Stimulated activated CD4-positive, alpha-beta T cell treated with anti-CD3 and anti-CD28 coated beads, Interleukin-2, amount 100 ng/mL, for 4 hours (primary cell): ENCODE results near the gene MAPK12.

Experiments
- DNase-seq: peaks from one replicate; pipeline ENCODE4 v3.0.0-alpha.2; 2020; ENCODE audit warnings: low read depth

MAPK12 gene

DNA sequence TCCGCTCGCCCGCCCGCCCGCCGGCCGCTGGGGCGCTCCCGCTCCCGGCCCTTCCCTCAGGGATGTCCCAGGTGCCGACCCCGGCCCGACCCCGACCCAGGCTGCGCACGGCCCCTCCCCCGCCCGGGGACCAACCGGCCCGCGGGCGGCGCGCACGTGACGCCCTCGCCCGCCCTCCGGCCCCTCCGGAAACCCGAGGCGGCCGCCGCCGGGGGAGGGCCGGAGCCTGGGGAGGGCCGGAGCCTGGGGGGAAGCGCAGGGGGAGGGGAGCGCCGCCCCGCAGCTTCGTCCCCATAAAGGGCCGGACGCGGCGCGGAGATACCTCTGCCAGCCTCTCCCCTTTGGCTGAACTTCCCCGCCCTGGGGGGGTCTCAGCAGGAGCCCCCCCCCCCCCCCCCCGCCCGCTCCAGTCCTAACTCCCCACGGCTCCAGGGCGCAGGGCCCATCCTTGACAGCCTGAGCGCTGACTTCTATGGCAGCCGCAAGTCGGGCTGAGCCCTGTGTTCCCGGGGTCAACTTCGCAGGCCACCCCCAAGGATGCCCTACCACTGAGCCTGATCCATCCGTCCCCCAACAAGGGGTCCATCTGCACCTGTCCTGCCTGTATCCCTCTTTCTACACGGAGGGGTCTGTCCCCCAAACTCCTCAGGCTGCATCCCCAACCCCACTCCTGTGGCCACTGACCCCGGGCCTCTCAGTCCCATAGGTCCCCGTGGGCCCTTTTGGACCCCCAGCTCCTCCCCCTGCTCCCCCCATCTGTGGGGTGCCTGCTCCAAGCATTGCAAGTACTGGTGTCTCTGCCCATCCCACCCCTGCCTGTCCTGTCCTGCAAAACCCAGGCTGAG, at the start of gene MAPK12:
TSS of gene MAPK12 (minus strand) at position 69 of the 845 bp plus-strand sequence. CDS start 174 bp downstream, outside the sequence.
- DNase-seq, result no peak

DNA sequence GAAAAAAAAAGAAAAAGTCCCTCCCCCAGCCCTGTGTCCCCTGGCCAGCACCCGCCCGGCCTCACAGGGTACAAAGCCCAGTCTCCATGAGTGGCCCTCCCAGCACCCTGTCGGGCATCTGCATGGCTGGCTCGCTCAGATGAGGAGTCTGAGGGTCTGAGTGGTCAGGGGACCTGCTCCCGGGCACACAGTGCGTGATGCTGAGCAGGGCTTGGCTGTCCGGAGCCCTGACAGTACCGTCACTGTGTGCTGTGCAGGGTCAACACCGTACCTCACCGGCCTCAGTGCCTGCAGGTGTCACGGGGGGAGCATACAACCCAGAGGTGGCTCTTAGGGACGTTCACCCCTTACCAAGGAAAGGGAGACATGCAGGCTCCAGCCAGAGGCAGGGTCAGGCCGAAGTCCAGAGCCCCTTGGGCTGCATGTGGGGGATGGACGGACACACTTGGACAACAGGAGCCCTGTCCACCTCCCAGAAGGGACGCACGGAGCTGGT, 49.5 kb upstream of the MAPK12 start:
- no peak for DNase-seq

DNA sequence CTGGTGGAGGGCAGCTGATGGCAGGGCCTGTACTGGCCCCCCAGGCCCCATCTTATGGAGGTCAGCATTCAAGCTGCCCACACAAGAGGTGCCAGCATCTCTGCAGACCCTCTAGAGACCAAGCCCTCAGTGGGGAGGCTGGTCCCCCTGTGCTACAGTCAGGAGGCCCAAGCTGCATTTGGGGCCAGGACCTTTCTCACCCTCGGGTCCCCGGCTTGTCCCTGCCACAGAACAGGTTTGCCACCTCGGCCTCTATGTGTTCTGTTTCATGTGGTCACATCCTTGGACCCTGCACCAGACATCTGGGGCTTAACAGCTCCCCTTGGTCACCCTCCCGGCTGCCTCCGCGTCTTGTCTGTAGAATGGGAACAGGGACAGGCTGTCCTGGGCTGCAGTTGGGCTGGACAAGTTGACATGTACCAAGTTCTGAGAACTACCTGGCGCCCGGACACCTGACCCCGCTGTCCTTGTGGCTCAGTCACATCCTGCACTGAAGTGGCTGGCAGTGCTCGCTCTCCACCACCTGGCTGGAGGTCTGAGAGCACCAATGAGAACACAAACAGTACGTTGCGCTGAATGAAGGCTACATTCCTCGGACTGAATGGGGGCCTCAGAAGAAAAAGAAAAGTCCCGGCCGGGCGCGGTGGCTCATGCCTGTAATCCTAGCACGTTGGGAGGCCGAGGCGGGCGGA, 48.7 kb upstream of the MAPK12 start:
- DNase-seq, result no peak

DNA sequence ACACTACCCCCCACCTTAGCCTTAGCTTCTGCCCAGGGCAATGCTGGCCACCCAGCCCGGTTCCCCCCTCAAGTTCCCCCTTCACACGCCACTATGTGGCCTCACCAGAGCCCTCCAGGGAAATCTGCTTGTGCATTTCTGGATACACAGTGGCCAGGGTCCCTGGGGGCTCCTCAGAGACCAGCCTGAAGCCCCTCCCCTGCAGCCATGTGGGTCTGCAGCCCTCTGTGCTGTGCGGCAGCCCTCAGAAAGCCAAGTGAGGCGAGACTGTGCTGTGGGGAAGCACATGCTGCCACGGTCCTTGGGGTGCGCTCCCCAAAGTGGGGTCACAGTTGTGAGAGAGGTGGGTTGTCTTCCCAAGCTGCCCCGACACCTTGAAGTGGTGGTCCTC, 48.1 kb upstream of the MAPK12 start:
- no peak for DNase-seq

DNA sequence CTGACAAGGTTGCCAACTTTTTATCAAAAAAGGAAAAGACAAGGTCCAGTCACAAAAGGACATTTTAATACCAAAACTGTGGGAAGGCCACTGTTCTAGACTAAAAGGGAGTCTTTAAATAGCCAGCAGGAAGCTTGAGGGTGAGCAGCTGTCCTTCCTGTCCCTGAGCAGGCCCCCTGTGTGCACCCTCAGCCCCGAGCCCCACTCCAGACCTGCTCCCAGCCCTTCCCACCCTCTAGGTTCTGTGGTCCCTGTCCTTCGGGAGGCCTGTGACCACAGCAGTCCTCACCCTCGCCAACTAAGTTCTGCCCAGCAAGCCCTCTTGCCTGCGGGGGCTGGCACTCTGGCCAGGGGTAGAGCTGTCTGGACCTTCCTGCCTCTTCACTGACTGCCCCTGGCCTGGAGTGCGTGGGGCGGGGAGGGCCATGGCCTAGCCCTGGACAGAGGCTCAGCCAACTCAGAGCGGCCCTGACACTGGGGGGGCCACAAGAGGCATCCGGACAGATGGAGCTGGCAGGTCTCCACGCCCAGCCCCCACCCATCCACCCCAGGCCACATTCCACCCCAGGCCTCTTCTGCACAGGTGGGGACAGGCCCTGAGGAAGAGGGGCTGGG, 47.6 kb upstream of the MAPK12 start:
- DNase-seq, result no peak

DNA sequence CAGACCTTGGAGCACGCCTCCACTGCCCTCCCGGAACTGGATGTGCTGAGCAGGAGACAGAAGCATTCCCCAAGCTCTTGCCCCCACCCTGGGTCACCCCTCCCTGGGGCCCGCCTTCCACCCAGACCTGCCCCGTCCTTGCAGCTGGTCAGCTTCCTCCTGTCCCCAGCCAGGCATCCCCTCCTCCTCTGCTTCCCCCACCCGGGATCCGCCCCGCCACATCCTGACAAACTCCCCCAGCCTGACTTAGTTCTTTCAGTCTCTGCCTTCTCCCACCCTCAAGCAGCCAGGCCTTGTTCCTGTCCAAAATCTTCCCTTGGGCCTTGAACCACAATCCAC, 47.1 kb upstream of the MAPK12 start:
- DNase-seq, result no peak

DNA sequence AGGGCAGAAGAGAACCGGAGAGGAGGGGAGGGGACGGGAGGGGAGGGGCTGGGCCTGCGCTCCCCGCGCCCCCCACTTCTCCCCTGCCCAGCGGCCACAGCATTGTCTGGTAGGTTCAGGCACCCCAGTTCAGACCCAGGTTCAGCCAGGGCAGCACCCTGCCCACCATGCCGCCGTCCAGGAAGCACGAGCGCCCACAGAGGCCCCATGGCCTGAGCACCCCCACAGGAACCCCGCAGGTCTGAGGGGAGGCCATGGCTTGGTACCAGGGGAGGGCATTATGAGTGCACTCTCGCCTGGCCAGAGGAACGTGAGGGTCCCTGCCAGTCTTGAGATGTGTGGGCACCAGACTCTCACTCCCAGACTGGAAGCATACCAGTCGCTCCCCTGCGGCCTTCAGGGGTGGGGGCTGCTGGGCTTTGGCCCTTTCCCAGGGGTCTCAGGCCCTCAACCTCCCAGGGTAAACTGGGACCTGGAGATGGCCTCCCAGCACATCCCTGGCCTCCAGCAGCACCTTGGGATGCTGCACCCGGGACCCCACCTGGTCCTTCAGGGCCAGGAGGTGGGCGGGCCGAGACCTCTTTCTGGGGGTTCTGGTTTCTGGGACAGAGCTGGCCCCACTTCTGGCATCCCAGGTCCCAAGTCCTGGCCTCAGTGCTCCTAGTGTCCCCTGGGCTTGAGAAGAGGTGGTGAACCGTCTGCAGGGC, 46.6 kb upstream of the MAPK12 start:
- DNase-seq, result no peak

DNA sequence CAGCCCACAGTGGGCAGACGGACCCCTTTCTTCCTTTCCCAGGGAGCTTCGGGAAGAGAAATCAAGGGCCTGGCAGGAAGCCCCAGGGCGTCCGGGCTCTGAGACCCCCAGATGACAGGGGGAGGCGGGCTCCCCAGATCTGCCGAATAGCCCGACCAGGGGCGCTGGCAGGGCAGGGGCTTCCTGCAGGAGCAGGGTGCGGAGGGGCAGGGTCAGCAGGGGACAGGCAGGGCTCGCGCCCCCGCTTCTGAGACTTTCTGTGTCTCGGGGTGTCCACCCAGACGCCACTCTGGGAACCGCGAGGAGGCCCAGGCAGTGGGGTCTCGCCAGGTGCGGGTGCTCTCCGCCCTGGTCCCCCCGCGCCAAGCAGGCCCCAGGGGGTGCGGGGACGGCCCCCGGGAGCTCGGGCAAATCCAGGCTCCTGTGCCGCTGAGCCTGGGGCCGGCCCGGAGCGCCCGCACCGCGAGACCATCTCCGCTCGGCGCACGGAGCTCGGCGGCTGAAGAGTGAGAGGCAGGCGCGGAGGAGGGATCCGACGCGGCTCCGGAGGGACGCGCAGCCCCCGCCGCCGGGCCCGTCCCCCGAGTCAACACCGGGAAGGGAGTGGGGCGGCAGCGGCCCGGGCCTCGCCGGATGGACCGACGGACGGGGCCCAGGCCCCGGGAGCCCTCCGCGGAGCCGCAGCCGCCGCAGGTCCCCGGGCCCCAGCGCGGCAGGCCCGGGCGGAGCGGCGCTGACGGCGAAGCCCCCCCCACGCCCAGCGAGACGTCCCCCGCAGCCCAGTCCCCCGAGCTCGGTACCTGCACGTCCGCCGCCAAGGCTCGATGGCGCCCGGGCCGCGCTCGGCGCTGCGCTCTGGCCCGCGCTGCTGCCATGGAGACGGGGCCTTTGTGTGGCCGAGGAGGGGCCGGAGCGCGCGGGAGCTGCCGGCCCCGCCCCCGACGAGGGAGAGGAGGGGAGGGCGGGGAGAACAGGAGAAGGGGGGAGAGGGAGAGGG, 45.6 kb upstream of the MAPK12 start, which contains the start of gene PLXNB2:
TSS of gene PLXNB2 (minus strand) at position 894 of the 997 bp plus-strand sequence. CDS start 17,062 bp downstream, outside the sequence.
- no peak for DNase-seq

DNA sequence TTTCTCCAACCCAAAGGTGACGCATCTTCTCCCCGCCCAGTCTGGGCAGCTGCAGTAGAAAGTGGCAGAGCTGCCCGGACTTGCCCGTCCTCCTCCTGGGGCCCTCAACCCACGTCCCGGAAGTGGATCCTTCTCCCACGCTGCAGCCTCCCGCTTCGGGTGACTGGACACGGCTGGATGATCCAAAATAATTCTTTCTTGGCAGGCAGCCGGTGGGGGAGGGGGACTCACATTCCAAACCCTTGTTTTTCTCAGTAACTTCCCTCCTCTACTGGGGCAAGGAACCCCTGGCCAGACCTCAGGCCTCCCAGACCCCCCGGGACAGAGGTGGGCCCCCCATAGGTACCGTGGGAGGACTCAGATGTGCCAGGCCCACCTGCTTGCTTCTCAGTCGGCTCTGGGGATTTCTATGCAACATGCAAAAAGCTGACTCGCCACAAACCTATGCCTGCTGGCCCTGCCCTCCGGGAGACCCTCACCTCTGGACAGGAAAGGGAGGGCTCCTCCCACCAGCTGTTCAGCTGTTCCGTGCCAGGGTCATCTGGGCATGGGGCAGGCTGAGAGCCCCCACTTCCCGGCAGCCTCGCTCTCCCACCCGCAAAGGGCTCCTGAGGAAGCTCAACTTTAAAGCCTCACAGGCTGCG, 44.6 kb upstream of the MAPK12 start:
- DNase-seq, result no peak

DNA sequence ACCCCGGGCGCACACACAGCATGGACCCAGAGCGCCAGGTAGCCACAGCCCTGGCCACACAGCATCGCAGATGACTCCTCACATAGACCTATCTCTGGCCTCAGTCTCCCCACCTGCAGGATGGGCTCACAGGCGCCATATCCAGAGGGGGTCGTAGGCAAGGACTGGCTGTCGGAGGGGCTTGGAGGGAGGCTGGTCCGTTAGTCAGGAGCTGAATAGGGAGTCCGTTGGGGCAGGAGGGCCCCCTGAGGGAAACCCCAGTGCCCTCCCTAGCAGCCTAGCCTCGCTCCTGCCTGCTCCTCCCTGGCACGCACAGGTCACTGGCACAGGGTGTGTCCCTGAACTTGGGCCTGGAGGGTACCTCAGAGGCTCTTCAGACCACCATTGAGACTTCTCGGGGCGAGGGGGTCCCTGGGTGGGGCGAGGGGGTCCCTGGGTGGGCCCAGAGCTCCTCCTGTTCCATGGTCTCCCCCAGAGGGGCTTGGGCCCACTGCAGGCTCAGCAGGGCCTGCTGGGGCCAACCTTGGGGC, 44.0 kb upstream of the MAPK12 start:
- DNase-seq, result no peak

DNA sequence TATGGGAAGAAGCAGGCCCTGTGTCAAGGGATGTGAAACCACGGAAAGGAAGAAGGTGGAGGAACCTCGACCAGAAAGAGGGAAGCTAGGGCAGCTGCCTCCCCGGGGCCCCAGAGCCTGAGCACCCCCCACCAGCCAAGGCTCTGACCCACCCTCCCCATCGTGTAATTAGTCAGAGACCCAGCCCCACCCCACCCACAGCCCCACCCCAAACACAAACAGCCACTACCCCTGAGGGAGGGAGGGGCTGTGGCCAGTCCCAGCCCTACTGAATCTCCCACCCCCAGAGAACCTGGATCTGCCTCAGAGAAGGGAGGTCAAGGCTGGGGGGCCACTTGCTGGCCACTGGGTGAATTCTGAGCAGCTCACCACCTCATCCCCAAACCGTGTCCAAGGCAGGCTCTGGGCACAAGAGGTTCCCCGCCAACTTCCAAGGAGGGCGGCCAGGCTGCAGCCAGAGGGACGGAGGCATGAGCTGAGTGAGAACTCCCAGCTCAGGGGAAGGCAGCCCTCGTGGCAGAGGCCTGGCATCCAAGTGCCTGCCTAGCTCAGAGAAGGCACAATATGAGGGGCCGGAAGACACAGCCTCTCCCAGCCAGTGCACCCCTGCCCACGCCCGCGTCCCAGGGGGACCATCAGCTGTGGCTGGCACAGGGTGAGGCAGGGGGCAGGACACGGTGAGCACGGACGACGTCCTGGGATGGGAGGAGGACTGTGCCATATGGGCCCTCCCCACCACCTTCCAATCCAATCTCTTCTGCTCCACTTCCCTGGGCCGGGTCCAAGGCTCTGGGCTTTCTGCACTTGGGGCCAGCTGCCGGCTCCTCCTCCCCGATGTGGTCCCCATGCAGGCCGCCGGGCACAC, 43.3 kb upstream of the MAPK12 start:
- DNase-seq, result no peak

DNA sequence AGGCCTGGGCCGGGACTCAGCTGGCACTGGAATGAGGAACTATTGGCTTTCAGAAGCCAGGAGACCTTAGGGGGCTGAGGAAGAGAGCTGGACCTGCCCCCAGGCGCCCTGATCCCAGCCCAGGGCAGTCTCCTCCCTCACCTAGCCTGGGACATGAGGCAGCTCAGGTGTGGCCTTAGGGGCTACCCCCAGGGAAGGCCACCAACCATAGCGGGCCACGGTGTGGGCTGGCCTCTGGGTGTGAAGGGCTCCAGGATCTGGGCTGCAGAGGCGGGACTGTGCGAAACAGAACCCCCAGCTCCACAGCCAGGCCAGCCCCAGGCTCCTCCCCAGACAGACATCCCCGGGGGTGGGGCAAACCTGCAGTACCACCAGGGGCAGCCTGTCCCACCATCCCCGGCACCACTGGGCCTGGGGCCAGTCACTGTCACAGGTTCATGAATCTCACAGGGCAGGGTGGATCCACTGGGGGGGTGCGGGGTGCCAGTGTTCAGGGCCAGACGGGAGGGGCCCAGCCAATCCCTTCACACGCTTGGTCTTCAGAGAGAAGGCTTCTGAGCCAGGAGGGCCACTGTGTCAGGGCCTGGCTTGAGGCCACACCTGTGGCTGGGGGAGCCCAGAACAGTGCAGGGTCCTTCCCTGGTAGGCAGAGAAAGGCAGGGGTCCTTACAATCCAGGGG, 42.5 kb upstream of the MAPK12 start:
- no peak for DNase-seq

DNA sequence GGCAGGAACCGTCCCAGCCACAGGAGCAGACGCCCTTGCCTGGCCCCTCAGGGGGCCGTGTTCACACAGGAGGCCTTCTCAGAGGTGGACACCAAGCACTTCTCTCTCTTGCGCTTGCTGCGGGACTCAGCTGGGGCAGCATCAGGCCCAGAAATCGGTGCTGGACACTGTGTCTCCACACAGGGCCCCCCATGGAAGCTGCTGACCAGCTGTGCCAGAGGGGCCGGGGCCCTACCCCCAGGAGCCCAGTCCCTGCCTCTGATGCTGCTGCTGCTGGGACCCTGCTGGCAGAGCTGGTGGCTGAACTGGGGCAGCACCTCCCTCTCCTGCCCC, 42.0 kb upstream of the MAPK12 start:
- no peak for DNase-seq

DNA sequence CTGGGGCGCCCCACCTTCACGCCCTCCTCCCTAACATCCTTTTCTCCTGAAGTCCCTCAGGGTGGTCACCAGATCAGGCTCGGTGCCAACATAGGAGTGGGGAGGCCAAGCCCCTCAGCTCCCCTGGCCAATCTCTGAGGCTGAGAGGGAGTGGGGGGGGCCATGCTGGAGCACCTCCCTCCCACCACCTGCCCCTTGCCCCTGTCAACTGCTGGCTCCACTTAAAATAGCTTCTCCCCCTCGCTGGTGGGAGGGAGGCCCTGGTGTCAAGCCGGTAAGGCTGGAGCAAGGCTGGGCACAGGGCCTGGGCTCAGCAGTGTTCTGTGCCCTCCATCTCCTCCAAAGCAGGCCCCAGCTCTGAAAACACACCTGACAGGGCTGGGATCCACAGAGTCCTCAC, 41.1 kb upstream of the MAPK12 start:
- no peak for DNase-seq

DNA sequence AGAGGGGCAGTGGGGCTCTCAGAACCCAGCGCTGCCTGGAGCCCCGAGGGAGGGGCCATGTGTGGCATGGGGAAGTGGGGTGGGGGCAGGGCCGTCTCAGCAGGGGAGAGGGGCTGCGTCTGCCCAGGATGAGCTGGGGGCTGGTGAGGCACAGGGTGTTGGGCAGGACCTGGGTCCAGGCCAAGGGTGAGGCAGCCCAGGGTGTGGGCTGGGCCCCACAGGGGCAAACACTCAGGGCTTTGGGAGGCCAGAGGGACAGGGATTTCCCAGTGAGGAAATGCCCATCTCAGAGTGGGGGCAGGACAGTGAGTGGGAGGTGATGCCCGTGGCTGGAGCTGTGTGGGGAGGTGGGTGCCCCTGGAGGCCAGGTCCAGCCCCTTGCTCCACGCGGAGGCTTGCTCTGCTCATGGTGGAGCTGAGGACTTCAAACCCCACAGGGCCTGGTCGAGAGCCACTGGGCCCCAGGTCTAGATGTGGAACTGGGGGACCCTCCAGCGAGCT, 40.6 kb upstream of the MAPK12 start:
- no peak for DNase-seq

DNA sequence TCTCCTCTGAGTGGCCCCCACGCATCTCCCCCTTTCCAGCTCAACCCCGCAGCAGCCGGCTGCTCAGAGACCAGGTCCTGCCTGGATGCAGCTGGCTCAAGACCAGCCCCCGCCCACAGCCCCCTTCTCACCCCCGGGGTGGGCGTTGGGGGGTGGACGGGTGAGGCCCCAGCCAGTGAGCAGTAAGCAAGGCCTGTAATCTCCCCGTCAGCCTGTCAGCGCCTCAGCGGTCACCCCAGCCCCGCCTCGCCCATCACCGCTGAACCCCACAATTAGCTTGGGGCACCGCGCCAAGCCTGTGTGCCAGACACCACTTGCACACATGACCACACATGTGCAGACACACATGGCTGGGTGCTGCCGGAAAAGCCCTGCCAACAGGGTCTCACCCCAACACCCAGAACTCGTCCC, 40.1 kb upstream of the MAPK12 start:
- DNase-seq, result no peak

DNA sequence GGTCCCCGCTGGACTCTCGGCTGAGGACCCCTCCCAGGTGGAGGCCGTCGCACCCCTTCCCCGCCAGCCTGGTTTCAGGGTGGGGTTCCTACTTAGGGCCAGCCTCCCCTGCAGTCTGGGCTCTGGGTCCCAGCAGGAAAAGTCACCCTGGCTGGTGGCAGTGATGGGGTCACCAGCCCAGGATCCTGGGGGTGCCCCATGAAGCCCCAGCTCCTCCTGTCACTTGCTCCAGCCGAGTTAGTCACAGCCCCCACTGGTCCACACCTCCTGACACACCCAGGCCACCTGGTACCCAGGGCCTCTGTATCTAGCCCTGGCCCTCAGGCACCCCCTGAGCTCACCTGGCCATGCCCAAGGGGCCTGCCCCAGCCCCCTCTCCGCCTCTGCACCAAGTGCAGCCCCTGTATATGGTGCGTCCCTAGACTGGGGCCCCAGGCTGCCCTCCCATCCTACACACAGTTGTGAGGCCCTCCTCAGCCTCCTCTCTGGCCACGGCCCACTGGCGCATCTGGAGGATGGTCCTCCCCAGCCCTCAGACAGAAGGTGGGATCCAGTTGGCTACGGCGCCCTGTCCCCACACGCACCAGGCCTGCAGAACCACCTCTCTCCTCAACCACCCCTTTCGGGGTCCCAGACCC, 39.3 kb upstream of the MAPK12 start:
- DNase-seq, result no peak
